GM18505 (cell line): ENCODE results near the gene ARIH2.
"Not testable (repeated sequence)": the region's sequence is repeated elsewhere in the genome, so short reads cannot be mapped to it uniquely, and the experiment has no call there.

Experiments
- ATAC-seq: cut with Tn5 transposase; IDR thresholded peaks from one replicate; pipeline ENCODE4 v1.9.1; 2021; ENCODE audit not compliant: unreplicated experiment
- POLR2A ChIP-seq: IDR thresholded peaks from 4 replicates; pipeline ENCODE4 v1.6.1; 2011; ENCODE audit warnings: borderline replicate concordance; ENCODE audit not compliant: insufficient read depth, insufficient read length; ENCODE audit errors: extremely low read depth

ARIH2 gene

GRCh38 chr3:48918388-48919214, at the start of gene ARIH2:
Gene ARIH2, plus strand, starts transcription at chr3:48918842. Its CDS starts 8,717 bp downstream, at chr3:48927559.
- TF ChIP-seq POLR2A: peak; percentile 93
- peak; percentile 80 for ATAC-seq

GRCh38 chr3:48877671-48878070, 41.0 kb upstream of the ARIH2 start:
- TF ChIP-seq POLR2A: no peak
- ATAC-seq: no peak

GRCh38 chr3:48879307-48879993, 39.2 kb upstream of the ARIH2 start:
- no peak for ATAC-seq
- TF ChIP-seq POLR2A: no peak

GRCh38 chr3:48879994-48880377, 38.7 kb upstream of the ARIH2 start:
- no peak for TF ChIP-seq POLR2A
- no peak for ATAC-seq

- TF ChIP-seq POLR2A: no peak
- ATAC-seq: no peak
Measured at GRCh38 chr3:48881006-48881405, 37.6 kb upstream of the ARIH2 start.

- TF ChIP-seq POLR2A: no peak
- no peak for ATAC-seq
Measured at GRCh38 chr3:48881652-48882114, 37.0 kb upstream of the ARIH2 start.

- no peak for ATAC-seq
- no peak for TF ChIP-seq POLR2A
Measured at GRCh38 chr3:48885753-48886152, 32.9 kb upstream of the ARIH2 start.

GRCh38 chr3:48891606-48892005, 27.0 kb upstream of the ARIH2 start:
- TF ChIP-seq POLR2A: no peak
- ATAC-seq: no peak

- TF ChIP-seq POLR2A: no peak
- ATAC-seq: no peak
Measured at GRCh38 chr3:48894516-48894915, 24.1 kb upstream of the ARIH2 start.

- no peak for ATAC-seq
- no peak for TF ChIP-seq POLR2A
Measured at GRCh38 chr3:48896936-48897335, 21.7 kb upstream of the ARIH2 start.

GRCh38 chr3:48897460-48898376, 20.9 kb upstream of the ARIH2 start:
- ATAC-seq: no peak
- TF ChIP-seq POLR2A: no peak

- ATAC-seq: peak; percentile 90
- TF ChIP-seq POLR2A: peak; percentile 66
Measured at GRCh38 chr3:48898383-48899234, 20.0 kb upstream of the ARIH2 start, which contains the start of gene SLC25A20. Gene SLC25A20, minus strand, starts transcription at chr3:48898882. Its CDS starts 88 bp downstream, at chr3:48898794.

- TF ChIP-seq POLR2A: no peak
- no peak for ATAC-seq
Measured at GRCh38 chr3:48899273-48899672, 19.4 kb upstream of the ARIH2 start.

- not testable (repeated sequence) for ATAC-seq
Measured at GRCh38 chr3:48907026-48907425, 11.6 kb upstream of the ARIH2 start.
